ENCODE data around the gene TGM3. TPM values are rescaled to one million over a fixed set of nuclear protein-coding genes. Genes with fewer than 3 reads are reported as not detected.
A peak's percentile ranks its signal among the peaks of the same experiment; 100 is the strongest.

Gene TGM3
- total RNA-seq, 6 experiments from 2014 or later = 0.09 to 0.15 TPM; not detected in 4

DNA sequence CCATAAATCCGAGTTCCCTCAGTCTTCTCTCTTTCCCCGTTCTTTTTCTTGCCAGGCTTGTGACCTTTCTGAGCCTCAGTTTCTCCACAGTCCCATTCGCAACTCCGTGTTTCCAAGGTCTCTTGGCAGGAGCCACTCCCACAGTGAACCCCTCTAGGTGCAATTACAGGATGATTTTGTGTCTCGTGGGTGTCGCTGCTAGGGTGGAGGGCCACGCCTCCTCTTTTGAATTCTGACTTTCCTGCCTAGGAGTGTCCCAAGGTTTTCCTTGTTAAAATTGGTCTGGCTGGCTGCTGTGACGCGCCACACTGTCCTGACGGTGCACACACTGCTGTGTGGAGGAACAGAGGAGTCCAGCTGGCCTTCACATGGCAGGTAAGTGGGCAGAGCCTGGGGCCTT lies 84.8 kb downstream of the TGM3 start, which contains the start of gene TGM6:
TSS of gene TGM6 (plus strand) at position 301 of the 400 bp plus-strand sequence. CDS start at position 369, 68 bp downstream.
- Mint-ChIP-seq H3K27me3 (ENCODE audit: insufficient read depth) (peaks cover 4% of the 10 kb centered on the region; the same call in 1 of the 2 replicates), H3K27ac (no peak within 1 kb of the TSS), H3K36me3 (ENCODE audit: low read depth) (peaks cover 7% of the 10 kb centered on the region), H3K4me3 (no peak within 1 kb of the TSS), H3K9me3 (no peaks in the 10 kb centered on the region), H3K4me1 (ENCODE audit: low read depth) (peaks cover 38% of the 10 kb centered on the region)
- TF ChIP-seq, protein P1, sequence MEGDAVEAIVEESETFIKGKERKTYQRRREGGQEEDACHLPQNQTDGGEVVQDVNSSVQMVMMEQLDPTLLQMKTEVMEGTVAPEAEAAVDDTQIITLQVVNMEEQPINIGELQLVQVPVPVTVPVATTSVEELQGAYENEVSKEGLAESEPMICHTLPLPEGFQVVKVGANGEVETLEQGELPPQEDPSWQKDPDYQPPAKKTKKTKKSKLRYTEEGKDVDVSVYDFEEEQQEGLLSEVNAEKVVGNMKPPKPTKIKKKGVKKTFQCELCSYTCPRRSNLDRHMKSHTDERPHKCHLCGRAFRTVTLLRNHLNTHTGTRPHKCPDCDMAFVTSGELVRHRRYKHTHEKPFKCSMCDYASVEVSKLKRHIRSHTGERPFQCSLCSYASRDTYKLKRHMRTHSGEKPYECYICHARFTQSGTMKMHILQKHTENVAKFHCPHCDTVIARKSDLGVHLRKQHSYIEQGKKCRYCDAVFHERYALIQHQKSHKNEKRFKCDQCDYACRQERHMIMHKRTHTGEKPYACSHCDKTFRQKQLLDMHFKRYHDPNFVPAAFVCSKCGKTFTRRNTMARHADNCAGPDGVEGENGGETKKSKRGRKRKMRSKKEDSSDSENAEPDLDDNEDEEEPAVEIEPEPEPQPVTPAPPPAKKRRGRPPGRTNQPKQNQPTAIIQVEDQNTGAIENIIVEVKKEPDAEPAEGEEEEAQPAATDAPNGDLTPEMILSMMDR (IDR thresholded peaks at IDR 0.05) = no peak
- DNase-seq = no peak

GRCh38 chr20:2381303-2381702 lies 85.5 kb downstream of the TGM3 start:
- TF ChIP-seq, protein P1 (IDR thresholded peaks at IDR 0.05) = no peak
- Mint-ChIP-seq H3K36me3 (ENCODE audit: low read depth) (peaks cover 7% of the 10 kb centered on the region), H3K27ac (no peak overlapping the region), H3K27me3 (ENCODE audit: insufficient read depth) (peaks cover 4% of the 10 kb centered on the region; the same call in 1 of the 2 replicates), H3K4me3 (no peak overlapping the region), H3K4me1 (ENCODE audit: low read depth) (peaks cover 45% of the 10 kb centered on the region), H3K9me3 (no peaks in the 10 kb centered on the region)
- no peak for DNase-seq

DNA sequence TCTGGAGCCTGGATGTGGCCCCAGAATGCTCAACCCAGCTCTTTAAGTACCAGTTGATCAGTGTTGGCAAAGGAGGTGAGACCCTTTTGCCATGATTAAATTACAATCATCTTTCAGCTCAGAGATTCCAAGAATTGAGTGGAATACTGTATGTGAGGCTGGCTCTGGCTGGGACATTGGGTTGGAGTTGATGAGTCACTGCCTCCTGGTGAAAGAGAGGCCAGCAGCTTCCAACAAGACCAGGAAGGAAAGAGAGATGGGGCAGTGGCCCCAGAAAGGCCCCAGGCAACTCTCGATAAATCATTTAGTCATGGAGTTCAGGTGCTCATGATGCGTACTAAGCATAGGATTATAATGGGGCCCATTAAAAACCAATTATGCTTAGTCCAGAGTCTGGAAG lies 87.0 kb downstream of the TGM3 start:
- Mint-ChIP-seq H3K27me3 (ENCODE audit: insufficient read depth) (peaks cover 4% of the 10 kb centered on the region; the same call in 1 of the 2 replicates), H3K4me1 (ENCODE audit: low read depth) (peaks cover 60% of the 10 kb centered on the region), H3K4me3 (no peak overlapping the region), H3K9me3 (no peaks in the 10 kb centered on the region), H3K36me3 (ENCODE audit: low read depth) (peaks cover 7% of the 10 kb centered on the region), H3K27ac (peak overlapping the region; percentile 54)
- TF ChIP-seq, protein P1 (IDR thresholded peaks at IDR 0.05) = no peak
- peak; percentile 52 for DNase-seq

- TF ChIP-seq, protein P1 (IDR thresholded peaks at IDR 0.05) = no peak
- Mint-ChIP-seq H3K36me3 (ENCODE audit: low read depth) (peaks cover 7% of the 10 kb centered on the region), H3K9me3 (peaks cover 5% of the 10 kb centered on the region; the same call in 1 of the 2 replicates), H3K27me3 (ENCODE audit: insufficient read depth) (no peaks in the 10 kb centered on the region), H3K27ac (peak overlapping the region; percentile 98), H3K4me3 (peak overlapping the region; percentile 41), H3K4me1 (ENCODE audit: low read depth) (peaks cover 62% of the 10 kb centered on the region)
- peak; percentile 64 for DNase-seq
Measured at GRCh38 chr20:2385026-2385425, 89.2 kb downstream of the TGM3 start.

DNA sequence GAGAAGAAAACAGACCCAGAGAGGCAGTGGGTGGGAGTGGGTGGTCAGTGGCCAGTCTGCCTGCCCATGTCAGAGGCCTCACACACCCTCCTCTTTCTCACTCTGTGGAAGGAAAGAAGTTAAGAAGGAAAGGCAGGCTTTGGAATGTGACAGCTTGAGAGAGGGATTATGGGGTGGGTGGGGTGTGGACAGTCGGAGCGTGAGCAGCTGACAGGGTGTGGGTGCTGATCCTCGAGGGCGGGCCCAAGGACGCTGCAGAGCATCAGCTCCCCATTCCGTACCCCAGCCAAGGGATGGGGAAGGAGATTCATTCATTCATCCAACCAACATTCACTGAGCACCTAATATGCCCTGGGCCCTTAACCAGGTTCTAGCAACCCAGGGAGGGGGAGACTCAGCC lies 89.7 kb downstream of the TGM3 start:
- Mint-ChIP-seq H3K27me3 (ENCODE audit: insufficient read depth) (no peaks in the 10 kb centered on the region; the same call in 1 of the 2 replicates), H3K27ac (peak overlapping the region; percentile 98), H3K4me1 (ENCODE audit: low read depth) (peaks cover 62% of the 10 kb centered on the region), H3K4me3 (peak overlapping the region; percentile 41; the same call in 1 of the 2 replicates), H3K9me3 (peaks cover 5% of the 10 kb centered on the region; the same call in 1 of the 2 replicates), H3K36me3 (ENCODE audit: low read depth) (peaks cover 7% of the 10 kb centered on the region)
- peak; percentile 9 for DNase-seq
- TF ChIP-seq, protein P1 (IDR thresholded peaks at IDR 0.05) = no peak

Measured in HFFc6 (cell line).